Activated CD8-positive, alpha-beta T cell treated with anti-CD3 and anti-CD28 coated beads, Interleukin-2, amount 10 ng/mL, durations not matched to agents 7 days and 5 days (primary cell): ENCODE data around the gene C17orf67. TPM values are rescaled to one million over a fixed set of nuclear protein-coding genes. Genes with fewer than 3 reads are reported as not detected.
A peak's percentile ranks its signal among the peaks of the same experiment; 100 is the strongest.

ENCODE experiments used
- ATAC-seq: fragments of 150-1000 bp; cut with Tn5 transposase; one replicate; pipeline ENCODE4 v1.10.0; 2021; ENCODE audit warnings: moderate library complexity
- CTCF ChIA-PET: fragments of 350-600 bp; sonication (Branson Sonifier 250); formaldehyde crosslinking; loops from one replicate; lab custom pipeline; 2021; ENCODE audit warnings: antibody characterized with exemption; lab: Charles Lee
- POLR2A ChIA-PET: fragments of 350-600 bp; sonication (Branson Sonifier 250); formaldehyde crosslinking; loops from one replicate; lab custom pipeline; 2021; ENCODE audit warnings: antibody characterized with exemption; lab: Charles Lee
- DNase-seq: peaks from one replicate; pipeline ENCODE4 v3.0.0-alpha.2; 2020
- H3K27ac Mint-ChIP-seq: one replicate; pipeline ENCODE4 v1.8.0; 2021; ENCODE audit warnings: mild to moderate bottlenecking, mixed read lengths
- H3K27me3 Mint-ChIP-seq: one replicate; pipeline ENCODE4 v1.8.0; 2021; ENCODE audit warnings: low read depth, mixed read lengths
- H3K36me3 Mint-ChIP-seq: one replicate; pipeline ENCODE4 v1.8.0; 2021; ENCODE audit warnings: low read depth, mixed read lengths
- H3K4me1 Mint-ChIP-seq: one replicate; pipeline ENCODE4 v1.8.0; 2021; ENCODE audit warnings: low read depth, mixed read lengths
- H3K4me3 Mint-ChIP-seq: one replicate; pipeline ENCODE4 v1.8.0; 2021; ENCODE audit warnings: mild to moderate bottlenecking, mixed read lengths
- H3K9me3 Mint-ChIP-seq: one replicate; pipeline ENCODE4 v1.8.0; 2022; ENCODE audit warnings: mixed read lengths; ENCODE audit not compliant: insufficient read depth
- total RNA-seq, 2 experiments: library from RNA; stranded (reverse); gene quantifications; one replicate each; pipeline ENCODE4 v1.2.3, GENCODE V29; 2021

Gene C17orf67
- total RNA-seq, 2 experiments from 2014 or later, result 3.1 to 3.2 TPM

DNA sequence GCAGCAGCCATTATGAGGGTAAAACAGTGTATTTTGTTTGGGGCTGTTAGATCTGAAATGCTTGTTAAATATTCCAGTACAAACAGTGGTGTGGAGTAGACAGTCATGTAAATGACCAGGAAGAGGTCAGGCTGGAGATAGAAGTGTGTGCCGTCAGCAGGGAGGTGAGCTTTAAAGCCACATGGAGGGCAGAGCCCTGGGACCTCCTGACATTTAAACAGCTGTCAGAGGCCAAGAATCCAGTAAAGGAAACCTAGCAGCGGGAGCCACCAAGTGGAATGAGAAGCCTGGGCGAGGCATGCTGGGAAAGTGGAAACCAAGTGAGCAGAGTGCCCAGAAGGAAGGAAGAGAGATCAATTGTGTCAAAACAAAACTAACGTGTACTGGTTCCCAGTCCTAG is 26.8 kb downstream of the C17orf67 start:
- ChIA-PET CTCF (interaction anchor here (1.0 to 1.1 kb wide), 2 partner anchors 13 to 18 kb away, joined by 3 to 6 read pairs; no protein-coding TSS in a partner anchor), POLR2A (no interaction called here)
- Mint-ChIP-seq H3K27me3 (no peaks in the 10 kb centered on the region), H3K4me3 (no peak overlapping the region), H3K4me1 (no peaks in the 10 kb centered on the region), H3K9me3 (no peaks in the 10 kb centered on the region), H3K27ac (no peak overlapping the region), H3K36me3 (no peaks in the 10 kb centered on the region)
- ATAC-seq (no peak), DNase-seq (no peak)

- DNase-seq (no peak), ATAC-seq (no peak)
- Mint-ChIP-seq H3K27me3 (no peaks in the 10 kb centered on the region), H3K36me3 (no peaks in the 10 kb centered on the region), H3K4me3 (no peak overlapping the region), H3K4me1 (no peaks in the 10 kb centered on the region), H3K27ac (no peak overlapping the region), H3K9me3 (no peaks in the 10 kb centered on the region)
- CTCF ChIA-PET, result interaction anchor here (1.0 kb wide), 1 partner anchor 15 kb away, joined by 7 read pairs; no protein-coding TSS in a partner anchor
- POLR2A ChIA-PET, result no interaction called here
These were observed 29.3 kb downstream of the C17orf67 start for GRCh38 chr17:56804454-56804853.

GRCh38 chr17:56803071-56803470 is 30.6 kb downstream of the C17orf67 start:
- no peak for DNase-seq
- H3K4me1 Mint-ChIP-seq, result no peaks in the 10 kb centered on the region
- no peak overlapping the region for H3K27ac Mint-ChIP-seq
- no peaks in the 10 kb centered on the region for H3K36me3 Mint-ChIP-seq
- ATAC-seq, result no peak
- H3K9me3 Mint-ChIP-seq, result no peaks in the 10 kb centered on the region
- CTCF ChIA-PET, result no interaction called here
- H3K4me3 Mint-ChIP-seq, result no peak overlapping the region
- no peaks in the 10 kb centered on the region for H3K27me3 Mint-ChIP-seq
- POLR2A ChIA-PET, result no interaction called here

DNA sequence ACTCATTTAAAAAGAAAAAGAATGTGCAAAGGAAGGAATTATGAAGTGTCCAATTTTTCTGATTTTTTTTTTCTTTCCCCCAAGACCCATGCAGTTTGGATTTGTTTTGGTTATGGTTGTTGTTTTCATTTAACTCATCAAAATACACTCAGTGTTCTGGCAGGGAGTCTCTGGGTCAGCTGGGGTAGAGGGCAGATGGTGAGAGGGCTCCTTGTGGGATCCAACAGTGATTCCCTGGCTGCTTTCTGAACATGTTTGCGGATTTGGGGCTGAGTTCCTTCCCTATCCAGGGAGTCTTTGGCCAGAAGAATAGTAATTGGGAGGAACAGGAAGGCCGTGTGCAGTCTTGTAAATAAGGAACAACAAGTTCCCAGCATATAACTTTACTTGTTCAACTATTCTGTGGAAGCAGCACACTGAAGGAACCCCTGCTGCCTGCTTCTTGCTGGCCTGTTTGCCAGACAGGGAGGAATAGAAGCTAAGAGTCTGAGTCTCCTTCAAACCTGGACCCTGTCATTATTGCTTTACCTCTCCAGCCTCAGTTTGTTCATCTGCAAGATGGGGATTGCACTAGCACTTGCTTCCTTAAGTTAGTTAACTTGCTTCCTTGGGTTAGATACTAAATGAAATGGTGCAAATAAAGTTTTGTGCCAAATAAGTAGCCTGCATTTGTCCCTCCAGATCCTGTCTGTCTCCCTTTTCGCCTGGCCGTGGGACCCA is 32.1 kb downstream of the C17orf67 start:
- Mint-ChIP-seq H3K36me3 (no peaks in the 10 kb centered on the region), H3K4me1 (no peaks in the 10 kb centered on the region), H3K9me3 (no peaks in the 10 kb centered on the region), H3K4me3 (no peak overlapping the region), H3K27me3 (no peaks in the 10 kb centered on the region), H3K27ac (no peak overlapping the region)
- CTCF ChIA-PET, result interaction anchor here (0.8 kb wide), 1 partner anchor 18 kb away, joined by 3 read pairs; no protein-coding TSS in a partner anchor
- ATAC-seq, result no peak
- no peak for DNase-seq
- POLR2A ChIA-PET, result no interaction called here

GRCh38 chr17:56798916-56799315 is 34.8 kb downstream of the C17orf67 start:
- no peak overlapping the region for H3K27ac Mint-ChIP-seq
- no peaks in the 10 kb centered on the region for H3K27me3 Mint-ChIP-seq
- no peaks in the 10 kb centered on the region for H3K9me3 Mint-ChIP-seq
- no peaks in the 10 kb centered on the region for H3K4me1 Mint-ChIP-seq
- no peak overlapping the region for H3K4me3 Mint-ChIP-seq
- ChIA-PET CTCF (no interaction called here), POLR2A (no interaction called here)
- H3K36me3 Mint-ChIP-seq, result no peaks in the 10 kb centered on the region
- ATAC-seq, result no peak
- DNase-seq, result no peak

DNA sequence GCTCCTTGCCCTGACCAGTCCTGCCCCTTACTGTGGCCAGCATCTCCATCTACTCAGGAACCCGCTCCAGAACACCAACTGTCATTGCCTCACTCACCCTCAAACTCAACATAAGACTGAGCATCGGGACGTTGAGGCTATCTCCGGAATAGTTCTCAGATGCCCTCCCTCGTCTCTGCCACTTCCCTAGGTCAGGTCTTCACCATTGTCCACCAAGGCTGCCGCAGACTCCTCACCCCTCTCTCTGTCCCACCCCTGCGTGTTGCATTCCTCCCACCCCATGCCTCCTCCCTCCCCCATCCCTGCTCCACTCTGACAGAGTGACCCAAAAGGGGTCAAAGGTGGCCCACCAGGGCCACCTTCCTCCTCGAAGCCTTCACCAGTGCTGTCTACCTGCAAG is 37.2 kb downstream of the C17orf67 start:
- Mint-ChIP-seq H3K27me3 (no peaks in the 10 kb centered on the region), H3K4me3 (no peak overlapping the region), H3K27ac (no peak overlapping the region), H3K9me3 (no peaks in the 10 kb centered on the region), H3K36me3 (peaks cover 6% of the 10 kb centered on the region), H3K4me1 (no peaks in the 10 kb centered on the region)
- CTCF ChIA-PET, result no interaction called here
- POLR2A ChIA-PET, result no interaction called here
- no peak for ATAC-seq
- DNase-seq, result no peak

DNA sequence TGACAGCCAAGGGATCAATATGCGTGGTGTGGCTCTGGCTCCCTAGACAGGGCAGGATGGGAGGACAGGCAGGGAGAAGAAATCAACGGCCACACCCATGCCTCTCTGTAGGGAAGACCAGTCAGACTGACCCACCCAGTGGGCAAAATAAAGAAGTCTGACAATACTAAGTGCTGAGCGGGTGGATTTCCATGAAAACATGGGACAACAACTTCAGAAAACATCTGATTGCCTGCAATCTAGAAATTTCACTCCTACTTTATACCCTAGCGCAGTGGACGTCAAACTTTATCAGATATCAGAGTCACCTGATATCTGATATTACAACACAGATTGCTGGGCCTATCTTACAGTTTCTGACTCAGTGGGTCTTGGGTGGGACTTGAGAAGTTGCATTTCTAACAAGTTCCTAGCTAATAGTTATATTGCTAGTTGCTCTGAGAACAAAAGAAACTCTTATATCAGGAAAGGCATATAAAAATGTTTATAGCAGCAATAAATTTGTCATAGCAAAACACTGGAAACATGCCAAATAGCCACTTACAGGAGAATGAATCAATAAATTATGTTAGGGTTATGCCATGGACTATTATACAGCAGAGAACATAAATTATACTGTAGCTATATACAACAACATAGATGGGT is 38.4 kb downstream of the C17orf67 start:
- Mint-ChIP-seq H3K27ac (no peak overlapping the region), H3K9me3 (no peaks in the 10 kb centered on the region), H3K27me3 (no peaks in the 10 kb centered on the region), H3K36me3 (peaks cover 6% of the 10 kb centered on the region), H3K4me3 (no peak overlapping the region), H3K4me1 (no peaks in the 10 kb centered on the region)
- DNase-seq (no peak), ATAC-seq (no peak)
- ChIA-PET POLR2A (no interaction called here), CTCF (interaction anchor here (1.4 kb wide), 1 partner anchor 15 kb away, joined by 4 read pairs; no protein-coding TSS in a partner anchor)

DNA sequence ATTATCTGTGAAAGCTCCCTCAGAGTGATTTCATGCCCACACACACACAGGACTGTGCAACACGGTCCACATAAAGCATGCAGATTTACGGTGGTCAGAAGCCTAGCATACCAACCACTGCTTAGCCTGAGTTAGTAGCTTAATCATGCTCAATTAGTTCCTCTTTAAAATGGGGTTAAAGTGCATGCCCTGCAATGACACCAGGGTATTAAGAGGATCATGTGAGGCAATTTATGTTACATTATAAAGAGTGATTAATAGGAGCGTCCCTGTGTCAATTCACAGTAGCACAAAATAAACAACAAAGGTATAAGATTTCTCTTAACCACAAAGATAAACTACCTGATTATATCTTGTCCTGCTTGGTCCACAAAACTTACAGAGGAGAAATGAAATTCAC is 39.8 kb downstream of the C17orf67 start:
- no peak overlapping the region for H3K4me3 Mint-ChIP-seq
- H3K4me1 Mint-ChIP-seq, result no peaks in the 10 kb centered on the region
- no peak overlapping the region for H3K27ac Mint-ChIP-seq
- CTCF ChIA-PET, result interaction anchor here (1.0 kb wide), 2 partner anchors 23 to 26 kb away, joined by 3 to 5 read pairs; no protein-coding TSS in a partner anchor
- peaks cover 6% of the 10 kb centered on the region for H3K36me3 Mint-ChIP-seq
- H3K27me3 Mint-ChIP-seq, result no peaks in the 10 kb centered on the region
- ATAC-seq (no peak), DNase-seq (no peak)
- POLR2A ChIA-PET, result no interaction called here
- no peaks in the 10 kb centered on the region for H3K9me3 Mint-ChIP-seq

- H3K27ac Mint-ChIP-seq, result no peak overlapping the region
- H3K27me3 Mint-ChIP-seq, result no peaks in the 10 kb centered on the region
- no peaks in the 10 kb centered on the region for H3K4me1 Mint-ChIP-seq
- ATAC-seq (no peak), DNase-seq (no peak)
- H3K9me3 Mint-ChIP-seq, result no peaks in the 10 kb centered on the region
- ChIA-PET POLR2A (no interaction called here), CTCF (interaction anchor here (1.0 kb wide), 3 partner anchors 23 to 78 kb away, joined by 3 to 5 read pairs (median 3); no protein-coding TSS in a partner anchor)
- H3K36me3 Mint-ChIP-seq, result peaks cover 6% of the 10 kb centered on the region
- H3K4me3 Mint-ChIP-seq, result no peak overlapping the region
These were observed 40.2 kb downstream of the C17orf67 start for GRCh38 chr17:56793531-56793930.

DNA sequence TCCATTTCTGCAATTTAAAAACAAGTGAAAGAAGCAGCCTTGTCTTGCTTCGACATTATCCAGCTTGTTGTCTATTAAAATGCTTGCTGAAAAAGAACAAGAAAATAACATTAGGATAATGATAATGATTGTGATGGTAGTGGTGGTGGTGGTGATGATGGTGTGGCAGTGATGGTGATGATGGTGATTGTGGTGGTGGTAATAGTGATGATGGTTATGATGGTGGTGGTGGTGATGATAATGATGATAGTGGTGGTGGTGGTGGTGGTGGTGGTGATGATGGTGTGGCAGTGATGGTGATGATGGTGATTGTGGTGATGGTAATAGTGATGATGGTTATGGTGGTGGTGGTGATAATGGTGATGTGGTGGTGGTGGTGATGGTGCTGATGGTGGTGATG is 41.5 kb downstream of the C17orf67 start:
- CTCF ChIA-PET, result interaction anchor here (1.0 kb wide), 2 partner anchors 76 to 77 kb away, joined by 3 read pairs; no protein-coding TSS in a partner anchor
- POLR2A ChIA-PET, result no interaction called here
- Mint-ChIP-seq H3K27ac (no peak overlapping the region), H3K9me3 (no peaks in the 10 kb centered on the region), H3K27me3 (no peaks in the 10 kb centered on the region), H3K4me1 (peaks cover 5% of the 10 kb centered on the region), H3K36me3 (peaks cover 6% of the 10 kb centered on the region), H3K4me3 (peak overlapping the region; percentile 10)
- DNase-seq (no peak), ATAC-seq (no peak)

GRCh38 chr17:56786989-56787482 is 46.7 kb downstream of the C17orf67 start:
- Mint-ChIP-seq H3K9me3 (no peaks in the 10 kb centered on the region), H3K27ac (peak overlapping the region; percentile 75), H3K4me3 (no peak overlapping the region), H3K36me3 (peaks cover 5% of the 10 kb centered on the region), H3K27me3 (peaks cover under 1% of the 10 kb centered on the region), H3K4me1 (peaks cover 25% of the 10 kb centered on the region)
- ChIA-PET CTCF (interaction anchor here (0.8 to 3.1 kb wide), 5 partner anchors 32 to 195 kb away, joined by 3 to 17 read pairs (median 4); partner anchors contain the start of gene NOG), POLR2A (interaction anchor here (0.7 to 1.0 kb wide), 3 partner anchors 189 to 311 kb away, joined by 3 to 4 read pairs (median 3); partner anchors contain the start of gene NOG)
- ATAC-seq (peak; percentile 92), DNase-seq (peak; percentile 65)
